ENCODE data around the gene MYADML2. TPM values are rescaled to one million over a fixed set of nuclear protein-coding genes. Genes with fewer than 3 reads are reported as not detected.

Gene MYADML2
- total and polyA plus RNA-seq, 12 donors = 0.26 to 8.6 (median 4.9) TPM

- DNase-seq (no peak), ATAC-seq (no peak)
- peaks cover 4 to 34% (median 18%) of the 10 kb centered on the region in 9 donors for H3K4me1 ChIP-seq
- H3K27me3 ChIP-seq = no peaks in the 10 kb centered on the region
- intact Hi-C loops (cut with DNase I) = no loop called here
- H3K9me3 ChIP-seq = no peaks in the 10 kb centered on the region
- no peak overlapping the region for H3K4me3 ChIP-seq
- peaks cover 0 to 36% (median 0%) of the 10 kb centered on the region in 9 donors for H3K36me3 ChIP-seq
- 93 to 94% methylated on average over 39 of the region's 39 CpGs for WGBS, 2 donors
- H3K27ac ChIP-seq = no peak overlapping the region
- no peak for TF ChIP-seq CTCF (IDR thresholded peaks at IDR 0.05)
Observed at GRCh38 chr17:81994593-81995462, 47.8 kb upstream of the MYADML2 start.

GRCh38 chr17:81993729-81994592 is 46.9 kb upstream of the MYADML2 start:
- no peak for DNase-seq
- H3K4me3 ChIP-seq = no peak overlapping the region
- peaks cover 0 to 42% (median 0%) of the 10 kb centered on the region in 9 donors for H3K36me3 ChIP-seq
- intact Hi-C loops (cut with DNase I) = no loop called here
- 96% methylated on average over 35 to 37 of the region's 37 CpGs for WGBS, 2 donors
- TF ChIP-seq CTCF (IDR thresholded peaks at IDR 0.05) = no peak
- H3K9me3 ChIP-seq = no peaks in the 10 kb centered on the region
- H3K27me3 ChIP-seq = no peaks in the 10 kb centered on the region
- peaks cover 4 to 30% (median 18%) of the 10 kb centered on the region in 9 donors for H3K4me1 ChIP-seq
- ATAC-seq = no peak
- H3K27ac ChIP-seq = no peak overlapping the region

- ATAC-seq (peak in 6 of 8 donors; percentile 3 to 20 (median 10)), DNase-seq (no peak)
- intact Hi-C loops (cut with DNase I) = no loop called here
- Histone ChIP-seq H3K4me1 (peaks cover 4 to 25% (median 18%) of the 10 kb centered on the region in 9 donors), H3K36me3 (peaks cover 0 to 51% (median 0%) of the 10 kb centered on the region in 9 donors), H3K4me3 (peak overlapping the region in 6 of 10 donors; percentile 6 to 38 (median 24)), H3K9me3 (no peaks in the 10 kb centered on the region), H3K27me3 (no peaks in the 10 kb centered on the region), H3K27ac (peak overlapping the region; percentile 55 to 89 (median 76))
- 72 to 77% methylated on average over 31 of the region's 31 CpGs for WGBS, 2 donors
- TF ChIP-seq CTCF (IDR thresholded peaks at IDR 0.05) = no peak
Observed at GRCh38 chr17:81992306-81993102, 45.5 kb upstream of the MYADML2 start.

All from heart right ventricle (tissue), 16 donors.